GM23338 (cell line): ENCODE measurements around the gene PKN3.

ENCODE experiments used
- CREB1 ChIP-seq: fragments of 250-450 bp; sonication (Bioruptor Pico); IDR thresholded peaks from 2 replicates; pipeline ENCODE4 v1.5.0; 2020; ENCODE audit warnings: low read depth, mild to moderate bottlenecking, moderate library complexity
- CTCF ChIP-seq, 2 experiments: fragments of 200-600 bp in 1 of 2; sonication (generic) in 1 of 2; conservative IDR thresholded peaks; 2 replicates each; pipeline versions ENCODE4 v1.5.1 to v1.6.1; 2016 to 2017; ENCODE audit warnings: antibody characterized with exemption in 2 of 2, low read depth in 2 of 2, mild to moderate bottlenecking in 2 of 2, moderate library complexity in 1 of 2
- ETS1 ChIP-seq: IDR thresholded peaks from 2 replicates; pipeline ENCODE4 v1.6.1; 2016; ENCODE audit warnings: antibody characterized with exemption
- EZH2 ChIP-seq: fragments of 200-600 bp; sonication (generic); IDR thresholded peaks from one replicate; pipeline ENCODE4 v1.8.0; 2017; ENCODE audit warnings: antibody characterized with exemption, mild to moderate bottlenecking, low read depth; ENCODE audit not compliant: unreplicated experiment
- EZH2phosphoT487 ChIP-seq: fragments of 200-600 bp; sonication (generic); IDR thresholded peaks from one replicate; pipeline ENCODE4 v1.8.1; 2018; ENCODE audit warnings: antibody characterized with exemption; ENCODE audit not compliant: unreplicated experiment
- JUNB ChIP-seq: IDR thresholded peaks from one replicate; pipeline ENCODE4 v1.6.1; 2016; ENCODE audit warnings: antibody characterized with exemption; ENCODE audit not compliant: unreplicated experiment
- POLR2AphosphoS5 ChIP-seq: IDR thresholded peaks from 2 replicates; pipeline ENCODE4 v1.6.1; 2016; ENCODE audit warnings: antibody characterized with exemption, low read depth
- REST ChIP-seq: IDR thresholded peaks from one replicate; pipeline ENCODE4 v1.6.1; 2018; ENCODE audit warnings: antibody characterized with exemption; ENCODE audit not compliant: unreplicated experiment
- STAT1 ChIP-seq: IDR thresholded peaks from one replicate; pipeline ENCODE4 v1.6.1; 2016; ENCODE audit warnings: antibody characterized with exemption; ENCODE audit not compliant: unreplicated experiment

GRCh38 chr9:128735373-128735772 is 33.1 kb downstream of the PKN3 start:
- TF ChIP-seq POLR2AphosphoS5 (no peak), CTCF (conservative IDR thresholded peaks at IDR 0.05; ENCODE audit: low read depth in 2 of 2) (no peak), EZH2 (no peak), EZH2phosphoT487 (no peak), STAT1 (no peak), REST (no peak), CREB1 (CRISPR knock-in tag) (no peak), JUNB (no peak), ETS1 (no peak)
